Fibroblast of skin of scalp (primary cell): ENCODE data around the gene GOLGA8J. TPM values are rescaled to one million over a fixed set of nuclear protein-coding genes. Genes with fewer than 3 reads are reported as not detected.
"Not testable (repeated sequence)": the region's sequence is repeated elsewhere in the genome, so short reads cannot be mapped to it uniquely, and the experiment has no call there.

Experiments used
- DNase-seq: peaks from one replicate; pipeline ENCODE4 v3.0.0-alpha.2; 2013
- polyA plus RNA-seq, 2 experiments: library from polyadenylated mRNA; unstranded; fragments of 120-200 nt; gene quantifications; one replicate each; pipeline ENCODE4 v1.2.1, GENCODE V29; 2013; ENCODE audit not compliant: insufficient read length in 2 of 2

Gene GOLGA8J
- 0.12 TPM for polyA plus RNA-seq (2013, experiment 1 of 2; ENCODE audit: insufficient read length)
- polyA plus RNA-seq (2013, experiment 2 of 2; ENCODE audit: insufficient read length) = not detected

- not testable (repeated sequence) for DNase-seq
Observed at GRCh38 chr15:30082655-30083054, at the start of gene GOLGA8J. Gene GOLGA8J, plus strand, starts transcription at chr15:30082955. Its CDS starts 98 bp downstream, at chr15:30083053.

- DNase-seq = no peak
Observed at GRCh38 chr15:30033211-30033610, 49.5 kb upstream of the GOLGA8J start.

- no peak for DNase-seq
Observed at GRCh38 chr15:30033763-30034162, 49.0 kb upstream of the GOLGA8J start.

- no peak for DNase-seq
Observed at GRCh38 chr15:30036036-30036703, 46.6 kb upstream of the GOLGA8J start.

- no peak for DNase-seq
Observed at GRCh38 chr15:30038667-30039523, 43.9 kb upstream of the GOLGA8J start.

- no peak for DNase-seq
Observed at GRCh38 chr15:30041868-30042267, 40.9 kb upstream of the GOLGA8J start.

- no peak for DNase-seq
Observed at GRCh38 chr15:30042556-30042955, 40.2 kb upstream of the GOLGA8J start.

GRCh38 chr15:30043211-30043655 is 39.5 kb upstream of the GOLGA8J start:
- peak; percentile 38 for DNase-seq

- no peak for DNase-seq
Observed at GRCh38 chr15:30044377-30044776, 38.4 kb upstream of the GOLGA8J start.

- DNase-seq = not testable (repeated sequence)
Observed at GRCh38 chr15:30044826-30045225, 37.9 kb upstream of the GOLGA8J start.

GRCh38 chr15:30045248-30046041 is 37.3 kb upstream of the GOLGA8J start:
- DNase-seq = not testable (repeated sequence)

- DNase-seq = no peak
Observed at GRCh38 chr15:30046430-30046829, 36.3 kb upstream of the GOLGA8J start.

- no peak for DNase-seq
Observed at GRCh38 chr15:30055604-30056003, 27.2 kb upstream of the GOLGA8J start.

GRCh38 chr15:30056166-30056565 is 26.6 kb upstream of the GOLGA8J start:
- DNase-seq = no peak

- no peak for DNase-seq
Observed at GRCh38 chr15:30059771-30060170, 23.0 kb upstream of the GOLGA8J start.

- no peak for DNase-seq
Observed at GRCh38 chr15:30062881-30063280, 19.9 kb upstream of the GOLGA8J start.

GRCh38 chr15:30063835-30064546 is 18.8 kb upstream of the GOLGA8J start:
- DNase-seq = peak; percentile 50

GRCh38 chr15:30065025-30065801 is 17.5 kb upstream of the GOLGA8J start:
- peak; percentile 95 for DNase-seq

- DNase-seq = peak; percentile 69
Observed at GRCh38 chr15:30068326-30068725, 14.4 kb upstream of the GOLGA8J start.

GRCh38 chr15:30072630-30073029 is 10.1 kb upstream of the GOLGA8J start:
- no peak for DNase-seq

GRCh38 chr15:30073915-30074314 is 8.8 kb upstream of the GOLGA8J start:
- DNase-seq = no peak
